ENCODE measurements around the gene EPN1.

GRCh38 chr19:55691561-55692481, 16.8 kb downstream of the EPN1 start:
- TF ChIP-seq, protein P1, sequence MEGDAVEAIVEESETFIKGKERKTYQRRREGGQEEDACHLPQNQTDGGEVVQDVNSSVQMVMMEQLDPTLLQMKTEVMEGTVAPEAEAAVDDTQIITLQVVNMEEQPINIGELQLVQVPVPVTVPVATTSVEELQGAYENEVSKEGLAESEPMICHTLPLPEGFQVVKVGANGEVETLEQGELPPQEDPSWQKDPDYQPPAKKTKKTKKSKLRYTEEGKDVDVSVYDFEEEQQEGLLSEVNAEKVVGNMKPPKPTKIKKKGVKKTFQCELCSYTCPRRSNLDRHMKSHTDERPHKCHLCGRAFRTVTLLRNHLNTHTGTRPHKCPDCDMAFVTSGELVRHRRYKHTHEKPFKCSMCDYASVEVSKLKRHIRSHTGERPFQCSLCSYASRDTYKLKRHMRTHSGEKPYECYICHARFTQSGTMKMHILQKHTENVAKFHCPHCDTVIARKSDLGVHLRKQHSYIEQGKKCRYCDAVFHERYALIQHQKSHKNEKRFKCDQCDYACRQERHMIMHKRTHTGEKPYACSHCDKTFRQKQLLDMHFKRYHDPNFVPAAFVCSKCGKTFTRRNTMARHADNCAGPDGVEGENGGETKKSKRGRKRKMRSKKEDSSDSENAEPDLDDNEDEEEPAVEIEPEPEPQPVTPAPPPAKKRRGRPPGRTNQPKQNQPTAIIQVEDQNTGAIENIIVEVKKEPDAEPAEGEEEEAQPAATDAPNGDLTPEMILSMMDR (IDR thresholded peaks at IDR 0.05; ENCODE audit: insufficient read depth, low read depth, low read length): no peak
- no peak for TF ChIP-seq EZH2 (IDR thresholded peaks at IDR 0.05; ENCODE audit: insufficient read depth, low read length)

Data from astrocyte (in vitro differentiated cells and primary cell).